Measurements from ENCODE around the gene RAD18. TPM values are rescaled to one million over a fixed set of nuclear protein-coding genes. Genes with fewer than 3 reads are reported as not detected.

RAD18 gene
- total and polyA plus RNA-seq, 9 of the 15 experiments (the other 6 are each of a cell fraction or from before 2014, with no cell fraction given) = 19.2 to 49.4 (median 34.4) TPM

DNA sequence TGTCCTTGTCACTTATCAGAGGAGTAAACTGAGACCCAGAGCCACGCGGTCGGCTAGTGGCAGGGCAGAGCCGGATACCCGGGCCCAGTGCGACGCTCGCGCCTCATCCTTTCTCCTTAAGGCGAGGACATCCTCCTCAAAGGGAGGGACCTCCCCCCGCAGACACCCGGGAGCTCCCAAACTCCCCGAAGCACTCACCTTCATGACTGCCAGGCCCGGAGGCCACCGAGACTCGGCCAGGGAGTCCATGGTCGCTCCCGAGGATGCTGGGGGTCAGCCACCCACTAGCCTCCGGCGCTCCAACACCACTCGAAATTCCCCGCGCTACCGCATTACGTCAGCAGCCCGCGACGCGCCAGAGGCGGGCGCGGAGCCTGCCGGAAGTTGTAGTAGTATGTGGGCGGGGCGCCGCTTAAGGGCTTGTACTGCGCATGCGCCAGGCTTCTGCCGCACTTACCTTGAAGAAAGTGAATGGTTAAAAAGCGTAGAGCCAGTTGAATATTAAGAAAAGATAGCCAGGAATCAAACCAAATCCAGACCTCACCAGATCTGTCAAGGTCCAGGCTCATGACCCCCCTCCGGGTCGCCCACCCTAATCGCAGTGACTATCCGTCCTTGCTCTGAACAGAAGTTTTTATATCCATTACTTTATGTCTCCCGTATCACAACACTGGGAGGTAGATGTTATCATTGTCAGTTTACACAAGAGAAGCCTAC, at the start of gene RAD18 (continued):
- no peak for TF ChIP-seq BCOR (IDR thresholded peaks at IDR 0.05)
- no peak for TF ChIP-seq SAFB (IDR thresholded peaks at IDR 0.05; ENCODE audit: borderline replicate concordance, low read depth, low read length)
- TF ChIP-seq ZNF695 (CRISPR knock-in tag; IDR thresholded peaks at IDR 0.05) = no peak
- TF ChIP-seq, protein P1, sequence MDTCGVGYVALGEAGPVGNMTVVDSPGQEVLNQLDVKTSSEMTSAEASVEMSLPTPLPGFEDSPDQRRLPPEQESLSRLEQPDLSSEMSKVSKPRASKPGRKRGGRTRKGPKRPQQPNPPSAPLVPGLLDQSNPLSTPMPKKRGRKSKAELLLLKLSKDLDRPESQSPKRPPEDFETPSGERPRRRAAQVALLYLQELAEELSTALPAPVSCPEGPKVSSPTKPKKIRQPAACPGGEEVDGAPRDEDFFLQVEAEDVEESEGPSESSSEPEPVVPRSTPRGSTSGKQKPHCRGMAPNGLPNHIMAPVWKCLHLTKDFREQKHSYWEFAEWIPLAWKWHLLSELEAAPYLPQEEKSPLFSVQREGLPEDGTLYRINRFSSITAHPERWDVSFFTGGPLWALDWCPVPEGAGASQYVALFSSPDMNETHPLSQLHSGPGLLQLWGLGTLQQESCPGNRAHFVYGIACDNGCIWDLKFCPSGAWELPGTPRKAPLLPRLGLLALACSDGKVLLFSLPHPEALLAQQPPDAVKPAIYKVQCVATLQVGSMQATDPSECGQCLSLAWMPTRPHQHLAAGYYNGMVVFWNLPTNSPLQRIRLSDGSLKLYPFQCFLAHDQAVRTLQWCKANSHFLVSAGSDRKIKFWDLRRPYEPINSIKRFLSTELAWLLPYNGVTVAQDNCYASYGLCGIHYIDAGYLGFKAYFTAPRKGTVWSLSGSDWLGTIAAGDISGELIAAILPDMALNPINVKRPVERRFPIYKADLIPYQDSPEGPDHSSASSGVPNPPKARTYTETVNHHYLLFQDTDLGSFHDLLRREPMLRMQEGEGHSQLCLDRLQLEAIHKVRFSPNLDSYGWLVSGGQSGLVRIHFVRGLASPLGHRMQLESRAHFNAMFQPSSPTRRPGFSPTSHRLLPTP (IDR thresholded peaks at IDR 0.05; ENCODE audit: borderline replicate concordance, extremely low read depth, insufficient read length) = no peak
- TF ChIP-seq GATA2 (CRISPR knock-in tag; IDR thresholded peaks at IDR 0.05) = no peak
- TF ChIP-seq FOXK2 (conservative IDR thresholded peaks at IDR 0.05 in 1 of 2, IDR thresholded peaks at IDR 0.05 in 1 of 2; ENCODE audit: low read depth in 2 of 2) = peak; percentile 61 to 70; a peak in 2 of 4 replicates
- TF ChIP-seq ZNF668 (CRISPR knock-in tag; IDR thresholded peaks at IDR 0.05) = 0 out of 2 replicates have a peak, but pooled peaks have one; percentile 44
- TF ChIP-seq EP300 (IDR thresholded peaks at IDR 0.05; ENCODE audit: low read length) = 0 out of 2 replicates have a peak, but pooled peaks have one; percentile 5
- TF ChIP-seq KLF1 (tag; IDR thresholded peaks at IDR 0.05) = no peak
- TF ChIP-seq MAFK (IDR thresholded peaks at IDR 0.05; ENCODE audit: low read length) = no peak; the same call in 1 of the 2 replicates
- TF ChIP-seq, protein P2, sequence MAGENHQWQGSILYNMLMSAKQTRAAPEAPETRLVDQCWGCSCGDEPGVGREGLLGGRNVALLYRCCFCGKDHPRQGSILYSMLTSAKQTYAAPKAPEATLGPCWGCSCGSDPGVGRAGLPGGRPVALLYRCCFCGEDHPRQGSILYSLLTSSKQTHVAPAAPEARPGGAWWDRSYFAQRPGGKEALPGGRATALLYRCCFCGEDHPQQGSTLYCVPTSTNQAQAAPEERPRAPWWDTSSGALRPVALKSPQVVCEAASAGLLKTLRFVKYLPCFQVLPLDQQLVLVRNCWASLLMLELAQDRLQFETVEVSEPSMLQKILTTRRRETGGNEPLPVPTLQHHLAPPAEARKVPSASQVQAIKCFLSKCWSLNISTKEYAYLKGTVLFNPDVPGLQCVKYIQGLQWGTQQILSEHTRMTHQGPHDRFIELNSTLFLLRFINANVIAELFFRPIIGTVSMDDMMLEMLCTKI (IDR thresholded peaks at IDR 0.05; ENCODE audit: partially characterized antibody) = no peak
- TF ChIP-seq, protein P3, sequence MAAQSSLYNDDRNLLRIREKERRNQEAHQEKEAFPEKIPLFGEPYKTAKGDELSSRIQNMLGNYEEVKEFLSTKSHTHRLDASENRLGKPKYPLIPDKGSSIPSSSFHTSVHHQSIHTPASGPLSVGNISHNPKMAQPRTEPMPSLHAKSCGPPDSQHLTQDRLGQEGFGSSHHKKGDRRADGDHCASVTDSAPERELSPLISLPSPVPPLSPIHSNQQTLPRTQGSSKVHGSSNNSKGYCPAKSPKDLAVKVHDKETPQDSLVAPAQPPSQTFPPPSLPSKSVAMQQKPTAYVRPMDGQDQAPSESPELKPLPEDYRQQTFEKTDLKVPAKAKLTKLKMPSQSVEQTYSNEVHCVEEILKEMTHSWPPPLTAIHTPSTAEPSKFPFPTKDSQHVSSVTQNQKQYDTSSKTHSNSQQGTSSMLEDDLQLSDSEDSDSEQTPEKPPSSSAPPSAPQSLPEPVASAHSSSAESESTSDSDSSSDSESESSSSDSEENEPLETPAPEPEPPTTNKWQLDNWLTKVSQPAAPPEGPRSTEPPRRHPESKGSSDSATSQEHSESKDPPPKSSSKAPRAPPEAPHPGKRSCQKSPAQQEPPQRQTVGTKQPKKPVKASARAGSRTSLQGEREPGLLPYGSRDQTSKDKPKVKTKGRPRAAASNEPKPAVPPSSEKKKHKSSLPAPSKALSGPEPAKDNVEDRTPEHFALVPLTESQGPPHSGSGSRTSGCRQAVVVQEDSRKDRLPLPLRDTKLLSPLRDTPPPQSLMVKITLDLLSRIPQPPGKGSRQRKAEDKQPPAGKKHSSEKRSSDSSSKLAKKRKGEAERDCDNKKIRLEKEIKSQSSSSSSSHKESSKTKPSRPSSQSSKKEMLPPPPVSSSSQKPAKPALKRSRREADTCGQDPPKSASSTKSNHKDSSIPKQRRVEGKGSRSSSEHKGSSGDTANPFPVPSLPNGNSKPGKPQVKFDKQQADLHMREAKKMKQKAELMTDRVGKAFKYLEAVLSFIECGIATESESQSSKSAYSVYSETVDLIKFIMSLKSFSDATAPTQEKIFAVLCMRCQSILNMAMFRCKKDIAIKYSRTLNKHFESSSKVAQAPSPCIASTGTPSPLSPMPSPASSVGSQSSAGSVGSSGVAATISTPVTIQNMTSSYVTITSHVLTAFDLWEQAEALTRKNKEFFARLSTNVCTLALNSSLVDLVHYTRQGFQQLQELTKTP (IDR thresholded peaks at IDR 0.05; ENCODE audit: low read depth in 1 of 2, partially characterized antibody in 2 of 2) = peak in 1 of 2 experiments; percentile 75
- TF ChIP-seq ARNT (IDR thresholded peaks at IDR 0.05) = no peak
- TF ChIP-seq NRF1 (conservative IDR thresholded peaks at IDR 0.05 in 1 of 2, IDR thresholded peaks at IDR 0.05 in 1 of 2) = peak; percentile 98
- TF ChIP-seq TAF9B (IDR thresholded peaks at IDR 0.05; ENCODE audit: partially characterized antibody) = no peak
- TF ChIP-seq POLR2H (tag; IDR thresholded peaks at IDR 0.05; ENCODE audit: low read depth) = no peak
- TF ChIP-seq KDM5B (IDR thresholded peaks at IDR 0.05; ENCODE audit: insufficient replicate concordance, low read depth, low read length) = peak; percentile 74
- TF ChIP-seq FOXA1 (IDR thresholded peaks at IDR 0.05; ENCODE audit: borderline replicate concordance) = no peak
- TF ChIP-seq ZNF263 (CRISPR knock-in tag; IDR thresholded peaks at IDR 0.05; ENCODE audit: borderline replicate concordance) = no peak
